HFFc6 (cell line): ENCODE measurements around the gene CRLF1. TPM values are rescaled to one million over a fixed set of nuclear protein-coding genes. Genes with fewer than 3 reads are reported as not detected.

Source experiments
- DNase-seq: peaks from one replicate; pipeline ENCODE4 v3.0.0-alpha.2; 2018
- H3K27ac Mint-ChIP-seq: 2 replicates; pipeline ENCODE4 v1.8.0; 2020; ENCODE audit warnings: mild to moderate bottlenecking, mixed read lengths
- H3K27me3 Mint-ChIP-seq: 2 replicates; pipeline ENCODE4 v1.8.0; 2021; ENCODE audit warnings: mild to moderate bottlenecking, moderate library complexity, mixed read lengths; ENCODE audit not compliant: insufficient read depth
- H3K36me3 Mint-ChIP-seq: 2 replicates; pipeline ENCODE4 v1.8.0; 2021; ENCODE audit warnings: low read depth, mixed read lengths
- H3K4me1 Mint-ChIP-seq: 2 replicates; pipeline ENCODE4 v1.8.0; 2020; ENCODE audit warnings: low read depth, mixed read lengths
- H3K4me3 Mint-ChIP-seq: 2 replicates; pipeline ENCODE4 v1.8.0; 2020; ENCODE audit warnings: mild to moderate bottlenecking, moderate library complexity, mixed read lengths
- H3K9me3 Mint-ChIP-seq: 2 replicates; pipeline ENCODE4 v1.8.0; 2020; ENCODE audit warnings: mild to moderate bottlenecking, mixed read lengths
- CTCF ChIP-seq: fragments of 200-600 bp; sonication (generic); IDR thresholded peaks from 2 replicates; pipeline ENCODE4 v1.5.0; 2021; ENCODE audit warnings: antibody characterized with exemption, mild to moderate bottlenecking
- total RNA-seq, 6 experiments: library from RNA; stranded (reverse); fragmentation: NEBNext Ultra II Directional; extraction: Animal tissue kit (Norgen Biotek cat#: 25700); gene quantifications; 2 replicates in 1 of 6; 3 replicates in 5 of 6; pipeline ENCODE4 v1.2.3, GENCODE V29; 2021

Gene CRLF1
- total RNA-seq, 6 experiments from 2014 or later = 1.6 to 4.1 (median 2.4) TPM

- no peaks in the 10 kb centered on the region for H3K9me3 Mint-ChIP-seq
- peak within 1 kb of the TSS; percentile 91 for H3K4me3 Mint-ChIP-seq
- TF ChIP-seq CTCF = no peak
- no peaks in the 10 kb centered on the region; the same call in 1 of the 2 replicates for H3K27me3 Mint-ChIP-seq
- peaks cover 7% of the 10 kb centered on the region; the same call in 1 of the 2 replicates for H3K36me3 Mint-ChIP-seq
- peak; percentile 98 for DNase-seq
- peaks cover 14% of the 10 kb centered on the region for H3K4me1 Mint-ChIP-seq
- H3K27ac Mint-ChIP-seq = peak within 1 kb of the TSS; percentile 86
Observed at GRCh38 chr19:18557411-18558201, 49.0 kb downstream of the CRLF1 start, which contains the start of gene KXD1. Gene KXD1, plus strand, starts transcription at chr19:18557870. Its CDS starts 4,187 bp downstream, at chr19:18562057.

GRCh38 chr19:18551631-18552030 lies 55.0 kb downstream of the CRLF1 start:
- peaks cover 2% of the 10 kb centered on the region for H3K27me3 Mint-ChIP-seq
- TF ChIP-seq CTCF = no peak
- no peaks in the 10 kb centered on the region for H3K9me3 Mint-ChIP-seq
- no peak overlapping the region for H3K4me3 Mint-ChIP-seq
- DNase-seq = no peak
- H3K36me3 Mint-ChIP-seq = no peaks in the 10 kb centered on the region
- no peaks in the 10 kb centered on the region for H3K4me1 Mint-ChIP-seq
- H3K27ac Mint-ChIP-seq = no peak overlapping the region

GRCh38 chr19:18543814-18544475 lies 62.7 kb downstream of the CRLF1 start:
- H3K4me1 Mint-ChIP-seq = peaks cover 25% of the 10 kb centered on the region
- H3K4me3 Mint-ChIP-seq = peak overlapping the region; percentile 85
- H3K36me3 Mint-ChIP-seq = peaks cover 7% of the 10 kb centered on the region; the same call in 1 of the 2 replicates
- DNase-seq = peak; percentile 52
- H3K27ac Mint-ChIP-seq = peak overlapping the region; percentile 77
- H3K27me3 Mint-ChIP-seq = peaks cover 3% of the 10 kb centered on the region
- TF ChIP-seq CTCF = no peak
- H3K9me3 Mint-ChIP-seq = no peaks in the 10 kb centered on the region

Other genes starting within 250 kb of the CRLF1 start
- 10 to 100 TPM; 21.3 to 36.9 (median 24.9) TPM for gene GDF15, start 220.6 kb downstream of the CRLF1 start, total RNA-seq
- not detected for gene LRRC25, start 209.2 kb downstream of the CRLF1 start, total RNA-seq
- gene SSBP4, start 187.4 kb downstream of the CRLF1 start, total RNA-seq = 10 to 100 TPM; 76.4 to 84.3 (median 80.4) TPM
- 1 to 10 TPM; 2.3 to 3.7 (median 3.2) TPM for gene ISYNA1, start 168.7 kb downstream of the CRLF1 start, total RNA-seq
- 10 to 100 TPM; 15.7 to 17.8 (median 16.4) TPM for gene ELL, start 84.7 kb downstream of the CRLF1 start, total RNA-seq
- 100 to 1,000 TPM; 229 to 284 (median 241) TPM for gene FKBP8, start 63.2 kb downstream of the CRLF1 start, total RNA-seq
- gene KXD1, start 48.9 kb downstream of the CRLF1 start, total RNA-seq = 100 to 1,000 TPM; 109 to 123 (median 115) TPM
- gene UBA52, start 34.9 kb downstream of the CRLF1 start, total RNA-seq = 1,000 to 10,000 TPM; 1,140 to 1,305 (median 1,270) TPM
- 10 to 100 TPM; 50.2 to 73.8 (median 60.8) TPM for gene REX1BD, start 18.0 kb downstream of the CRLF1 start, total RNA-seq
- 1 to 10 TPM; 1.7 to 4.3 (median 3.2) TPM for gene TMEM59L, start 6.1 kb upstream of the CRLF1 start, total RNA-seq
- 1 to 10 TPM; 3.6 to 9.3 (median 7.4) TPM for gene KLHL26, start 30.2 kb upstream of the CRLF1 start, total RNA-seq
- 10 to 100 TPM; 11.8 to 14.5 (median 13.4) TPM for gene CRTC1, start 76.9 kb upstream of the CRLF1 start, total RNA-seq
- gene COMP, start 184.5 kb upstream of the CRLF1 start, total RNA-seq = 1 to 10 TPM in 3 of 6 experiments, under 1 TPM in 3; 0.67 to 6.1 (median 0.98) TPM
- 10 to 100 TPM; 46.3 to 54.7 (median 51.4) TPM for gene UPF1, start 225.2 kb upstream of the CRLF1 start, total RNA-seq